Common myeloid progenitor, CD34-positive (primary cell): ENCODE results near the gene CSNK1E.
A peak's percentile ranks its signal among the peaks of the same experiment; 100 is the strongest.

Experiments used
- CTCF ChIA-PET: fragments of 350-600 bp; sonication (Branson Sonifier 250); formaldehyde crosslinking; loops from one replicate; lab custom pipeline; 2021; ENCODE audit warnings: antibody characterized with exemption; lab: Charles Lee
- POLR2A ChIA-PET: fragments of 350-600 bp; sonication (Branson Sonifier 250); formaldehyde crosslinking; loops from one replicate; lab custom pipeline; 2021; ENCODE audit warnings: antibody characterized with exemption; lab: Charles Lee
- DNase-seq, 3 donors: peaks; one replicate each; pipeline versions ENCODE4 v3.0.0 to v3.0.0-alpha.2; 2013
- H3K27ac ChIP-seq, 2 experiments: 1 replicate in 1 of 2; 2 replicates in 1 of 2; pipeline ENCODE4 v1.7.0; 2013; ENCODE audit warnings: inconsistent platforms in 2 of 2, low read length in 2 of 2, mild to moderate bottlenecking in 2 of 2, low read depth in 1 of 2, moderate library complexity in 1 of 2; ENCODE audit not compliant: severe bottlenecking in 2 of 2, insufficient read depth in 1 of 2, poor library complexity in 1 of 2
- H3K27me3 ChIP-seq, 5 experiments: replicated peaks in 2 of 5; 1 replicate in 3 of 5; 2 replicates in 2 of 5; pipeline versions ENCODE4 v1.6.1 to v1.7.0; 2013; ENCODE audit warnings: low read length in 4 of 5, mild to moderate bottlenecking in 2 of 5, moderate library complexity in 2 of 5, inconsistent platforms in 1 of 5; ENCODE audit not compliant: insufficient read depth in 5 of 5, control insufficient read depth in 4 of 5
- H3K36me3 ChIP-seq, 4 experiments: 1 replicate in 2 of 4; 2 replicates in 2 of 4; pipeline versions ENCODE4 v1.6.1 to v1.7.0; 2013; ENCODE audit warnings: low read length in 3 of 4, control low read depth in 1 of 4, mild to moderate bottlenecking in 1 of 4; ENCODE audit not compliant: control insufficient read depth in 4 of 4, insufficient read depth in 4 of 4
- H3K4me1 ChIP-seq, 4 experiments: 1 replicate in 3 of 4; 2 replicates in 1 of 4; pipeline versions ENCODE4 v1.6.1 to v1.7.1; 2013; ENCODE audit warnings: low read length in 3 of 4, mild to moderate bottlenecking in 3 of 4, control low read depth in 1 of 4, inconsistent platforms in 1 of 4, moderate library complexity in 1 of 4; ENCODE audit not compliant: control insufficient read depth in 4 of 4, insufficient read depth in 4 of 4; ENCODE audit errors: control extremely low read depth in 1 of 4
- H3K4me3 ChIP-seq, 7 experiments: 1 replicate in 4 of 7; 2 replicates in 3 of 7; pipeline versions ENCODE4 v1.5.1 to v1.7.0; 2013; ENCODE audit warnings: mild to moderate bottlenecking in 7 of 7, low read length in 6 of 7, moderate library complexity in 6 of 7, inconsistent platforms in 2 of 7, low read depth in 2 of 7, control low read depth in 1 of 7; ENCODE audit not compliant: insufficient read depth in 4 of 7, control insufficient read depth in 1 of 7; ENCODE audit errors: extremely low read depth in 1 of 7
- H3K9me3 ChIP-seq, 5 experiments: 1 replicate in 4 of 5; 2 replicates in 1 of 5; pipeline versions ENCODE4 v1.6.1 to v1.7.1; 2013; ENCODE audit warnings: low read length in 4 of 5, mild to moderate bottlenecking in 2 of 5, inconsistent platforms in 1 of 5, low read depth in 1 of 5, moderate library complexity in 1 of 5; ENCODE audit not compliant: control insufficient read depth in 4 of 5, insufficient read depth in 2 of 5; ENCODE audit errors: control extremely low read depth in 1 of 5
- WGBS: methylation state at CpG from one replicate; pipeline ENCODE4 v1.1.5; 2013; ENCODE audit not compliant: insufficient coverage; 5-methylcytosine and 5-hydroxymethylcytosine counted together

Gene CSNK1E

DNA sequence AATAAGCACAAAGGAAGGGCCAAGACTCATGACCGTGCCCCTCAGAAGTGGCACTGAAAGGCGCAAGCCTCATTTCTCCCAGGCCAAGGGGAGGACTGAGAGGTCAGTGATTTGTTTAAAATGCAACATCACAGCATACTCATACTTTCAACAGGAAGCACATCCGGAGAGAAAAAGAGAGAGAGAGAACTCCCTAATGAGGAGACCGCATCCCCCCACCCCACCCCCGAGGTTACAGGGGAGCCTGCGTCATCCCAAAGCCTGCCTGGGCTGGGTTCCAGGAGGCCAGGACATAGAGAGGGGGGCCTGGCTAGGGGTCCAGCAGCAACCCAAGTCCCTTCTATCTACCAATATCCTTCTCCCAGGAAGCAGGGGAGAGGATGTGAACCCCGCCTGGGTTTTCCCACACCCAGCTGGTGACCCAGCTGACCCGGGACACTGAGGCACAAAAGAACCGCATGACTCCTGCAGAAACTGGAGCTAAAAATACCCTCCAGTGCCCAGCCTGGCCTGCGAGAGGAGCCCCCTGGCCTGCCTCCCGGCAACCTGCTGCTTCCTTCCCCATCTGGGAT is 3.8 kb downstream of the CSNK1E start:
- POLR2A ChIA-PET = interaction anchor here (2.1 kb wide), 1 partner anchor 12 kb away, joined by 5 read pairs; no protein-coding TSS in a partner anchor
- Histone ChIP-seq H3K4me3 (peak overlapping the region in 1 of 7 experiments; percentile 19), H3K9me3 (no peaks in the 10 kb centered on the region), H3K27ac (peak overlapping the region in 1 of 2 experiments; percentile 9), H3K4me1 (peaks cover 6 to 56% (median 54%) of the 10 kb centered on the region in 4 experiments), H3K27me3 (no peaks in the 10 kb centered on the region), H3K36me3 (peaks cover 2 to 41% (median 27%) of the 10 kb centered on the region in 4 experiments)
- CTCF ChIA-PET = interaction anchor here (0.6 to 1.6 kb wide), 4 partner anchors 15 to 198 kb away, joined by 3 read pairs; no protein-coding TSS in a partner anchor
- DNase-seq = no peak
- 25% methylated on average over 5 of the region's 11 CpGs for WGBS

DNA sequence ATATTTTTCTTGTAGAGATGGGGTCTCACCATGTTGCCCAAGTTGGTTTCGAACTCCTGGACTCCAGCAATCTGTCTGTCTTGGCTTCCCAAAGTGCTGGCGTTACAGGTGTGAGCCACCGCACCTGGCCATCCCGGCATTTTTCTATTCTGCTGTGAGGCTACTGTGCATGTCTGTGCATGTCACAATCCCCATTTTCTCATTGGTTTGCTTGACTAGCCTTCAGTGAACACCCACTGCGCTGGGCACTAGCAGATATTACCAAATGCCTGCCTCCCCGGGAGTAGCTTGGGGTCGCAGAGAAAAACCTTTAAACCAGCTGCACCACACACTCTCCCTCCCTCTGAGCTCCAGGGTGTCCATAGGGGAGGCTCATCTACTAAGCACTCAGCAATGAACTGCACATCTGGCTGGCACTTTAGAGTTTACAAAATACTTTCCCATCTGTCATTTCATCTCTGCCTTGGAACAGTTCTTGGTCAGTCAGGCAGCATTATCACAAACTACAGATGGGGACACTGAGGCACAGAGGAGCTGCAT is 4.9 kb downstream of the CSNK1E start:
- H3K36me3 ChIP-seq = peaks cover 2 to 44% (median 30%) of the 10 kb centered on the region in 4 experiments
- H3K27ac ChIP-seq = no peak overlapping the region
- peaks cover 6 to 45% (median 43%) of the 10 kb centered on the region in 4 experiments for H3K4me1 ChIP-seq
- H3K27me3 ChIP-seq = no peaks in the 10 kb centered on the region
- ChIA-PET POLR2A (interaction anchor here (0.7 kb wide), 1 partner anchor 23 kb away, joined by 3 read pairs; no protein-coding TSS in a partner anchor), CTCF (interaction anchor here (1.0 to 1.6 kb wide), 2 partner anchors 9 to 14 kb away, joined by 3 read pairs; no protein-coding TSS in a partner anchor)
- no peak overlapping the region for H3K4me3 ChIP-seq
- WGBS = 99% methylated on average over 7 of the region's 7 CpGs
- H3K9me3 ChIP-seq = no peaks in the 10 kb centered on the region
- DNase-seq = no peak

DNA sequence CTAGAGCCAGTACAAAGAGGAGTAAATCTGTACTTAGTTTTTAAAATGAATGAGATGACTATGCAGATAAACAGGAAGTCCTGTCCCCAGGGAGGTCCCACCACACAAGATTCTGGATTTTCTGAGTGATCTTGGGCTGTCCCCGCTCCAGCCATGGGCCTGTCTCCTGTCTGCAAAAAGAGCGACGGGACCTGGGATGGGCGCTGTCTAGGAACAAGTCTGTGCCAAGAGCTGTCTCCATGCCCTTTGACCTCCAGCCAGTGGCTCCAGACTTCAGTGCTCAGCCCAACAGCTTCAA is 6.0 kb downstream of the CSNK1E start:
- H3K36me3 ChIP-seq = peaks cover 2 to 44% (median 32%) of the 10 kb centered on the region in 4 experiments
- ChIA-PET CTCF (interaction anchor here (1.0 kb wide), 2 partner anchors 17 to 39 kb away, joined by 3 read pairs; no protein-coding TSS in a partner anchor), POLR2A (interaction anchor here (0.5 kb wide), 1 partner anchor 12 kb away, joined by 3 read pairs; no protein-coding TSS in a partner anchor)
- H3K27me3 ChIP-seq = no peaks in the 10 kb centered on the region
- H3K4me3 ChIP-seq = no peak overlapping the region
- DNase-seq = peak in 2 of 3 donors; percentile 43 to 49
- H3K4me1 ChIP-seq = peaks cover 6 to 45% (median 40%) of the 10 kb centered on the region in 4 experiments
- WGBS = 81% methylated on average over 4 of the region's 4 CpGs
- no peak overlapping the region for H3K27ac ChIP-seq
- H3K9me3 ChIP-seq = no peaks in the 10 kb centered on the region

DNA sequence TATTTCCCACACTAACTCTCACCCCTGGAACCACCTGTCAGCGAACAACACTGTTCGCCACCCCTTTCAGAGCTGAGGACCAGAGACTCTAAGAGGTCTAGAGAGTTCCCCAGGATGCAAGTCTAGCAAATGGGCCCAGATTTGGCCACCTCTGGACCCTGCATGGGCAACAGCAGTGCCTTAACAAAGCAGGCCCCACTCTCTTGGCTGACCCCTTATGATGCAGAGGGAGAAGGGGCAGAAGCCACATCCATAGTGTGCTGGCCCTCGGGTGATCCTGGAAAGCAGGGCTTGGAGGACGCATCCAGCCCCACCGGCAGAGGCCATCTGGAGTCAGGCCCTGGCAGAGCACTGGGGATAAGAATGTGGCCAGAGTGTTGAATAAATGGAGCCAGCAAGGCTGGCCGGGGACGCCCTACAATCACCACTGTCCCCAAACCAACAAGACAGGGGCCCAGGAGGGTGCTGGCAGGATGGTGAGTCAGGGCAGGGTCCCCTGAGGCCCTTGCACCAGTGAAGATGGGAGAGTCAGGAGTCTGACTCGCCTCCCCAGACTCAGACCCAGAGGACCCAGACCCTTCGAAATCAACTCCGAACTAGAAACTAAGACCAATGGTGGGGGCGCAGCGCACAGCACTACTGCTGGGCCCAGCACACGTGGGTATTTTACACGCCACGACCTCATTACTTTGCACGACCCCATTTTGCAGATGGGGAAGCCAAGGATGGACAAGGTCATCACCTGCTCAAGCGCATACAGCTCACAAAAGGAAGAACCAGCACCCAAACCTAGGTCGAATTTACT is 6.5 kb downstream of the CSNK1E start:
- H3K4me1 ChIP-seq = peaks cover under 1 to 47% (median 40%) of the 10 kb centered on the region in 4 experiments
- no peaks in the 10 kb centered on the region for H3K27me3 ChIP-seq
- peaks cover 2 to 44% (median 32%) of the 10 kb centered on the region in 4 experiments for H3K36me3 ChIP-seq
- no peak overlapping the region for H3K27ac ChIP-seq
- H3K9me3 ChIP-seq = no peaks in the 10 kb centered on the region
- no peak for DNase-seq
- WGBS = 89% methylated on average over 15 of the region's 18 CpGs
- ChIA-PET POLR2A (no interaction called here), CTCF (interaction anchor here (0.6 to 1.0 kb wide), 3 partner anchors 17 to 208 kb away, joined by 3 read pairs; no protein-coding TSS in a partner anchor)
- H3K4me3 ChIP-seq = no peak overlapping the region

- H3K27ac ChIP-seq = no peak overlapping the region
- WGBS = 93% methylated on average over 15 of the region's 18 CpGs
- H3K4me3 ChIP-seq = no peak overlapping the region
- no peaks in the 10 kb centered on the region for H3K9me3 ChIP-seq
- ChIA-PET CTCF (interaction anchor here (0.6 kb wide), 1 partner anchor 207 kb away, joined by 3 read pairs; no protein-coding TSS in a partner anchor), POLR2A (no interaction called here)
- DNase-seq = no peak
- peaks cover 0 to 39% (median 33%) of the 10 kb centered on the region in 4 experiments for H3K4me1 ChIP-seq
- H3K27me3 ChIP-seq = no peaks in the 10 kb centered on the region
- peaks cover 2 to 44% (median 33%) of the 10 kb centered on the region in 4 experiments for H3K36me3 ChIP-seq
Observed at GRCh38 chr22:38309614-38310517, 7.4 kb downstream of the CSNK1E start.

- ChIA-PET CTCF (no interaction called here), POLR2A (no interaction called here)
- H3K27me3 ChIP-seq = no peaks in the 10 kb centered on the region
- DNase-seq = no peak
- peaks cover 0 to 30% (median 24%) of the 10 kb centered on the region in 4 experiments for H3K4me1 ChIP-seq
- peaks cover 2 to 49% (median 37%) of the 10 kb centered on the region in 4 experiments for H3K36me3 ChIP-seq
- WGBS = 99% methylated on average over 8 of the region's 10 CpGs
- H3K27ac ChIP-seq = no peak overlapping the region
- no peak overlapping the region for H3K4me3 ChIP-seq
- H3K9me3 ChIP-seq = no peaks in the 10 kb centered on the region
Observed at GRCh38 chr22:38308791-38309498, 8.3 kb downstream of the CSNK1E start.
